Measurements from ENCODE around the gene CCDC116.

The CCDC116 gene

DNA sequence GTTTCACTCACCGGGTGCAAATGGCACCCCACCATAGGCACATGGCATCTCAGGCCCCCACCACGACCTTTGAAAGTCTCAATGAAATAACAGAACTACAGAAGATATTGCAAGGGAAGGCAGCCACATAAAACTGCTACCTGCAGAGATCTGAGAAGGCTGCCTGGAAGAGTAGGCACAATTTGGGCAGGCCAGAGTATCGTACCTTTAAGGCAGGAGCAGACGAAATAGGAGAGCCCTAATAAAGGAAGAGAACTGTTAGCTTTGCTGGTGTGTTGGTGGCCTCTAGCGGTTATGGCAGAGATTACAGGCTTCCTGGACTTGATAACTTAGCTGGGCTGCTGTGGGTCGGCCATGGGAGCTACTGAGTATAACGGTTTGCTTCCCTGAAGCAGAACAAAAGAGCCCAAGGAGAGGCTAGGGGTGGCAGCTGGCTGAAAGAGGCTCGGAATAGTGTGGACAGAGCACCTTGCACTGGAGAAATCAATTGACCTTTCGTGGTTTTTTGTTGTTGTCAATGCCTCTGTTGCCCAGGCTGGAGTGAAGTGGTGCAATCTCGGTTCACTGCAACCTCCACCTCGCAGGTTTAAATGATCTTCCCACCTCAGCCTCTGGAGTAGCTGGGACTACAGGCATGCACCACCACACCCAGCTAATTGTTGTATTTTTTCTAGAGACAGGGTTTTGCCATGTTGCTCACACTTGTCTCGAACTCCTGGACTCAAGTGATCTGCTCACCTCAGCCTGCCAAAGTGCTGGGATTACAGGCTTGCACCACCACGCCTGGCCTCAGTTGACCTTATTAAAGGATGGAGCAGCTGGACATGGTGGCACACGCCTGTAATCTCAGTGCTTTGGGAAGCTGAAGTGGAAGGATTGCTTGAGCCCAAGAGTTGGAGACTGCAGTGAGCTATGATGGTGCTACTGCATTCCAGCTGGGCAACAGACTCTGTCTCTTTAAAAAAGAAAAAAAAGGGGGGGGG, 14.3 kb downstream of the CCDC116 start:
- H2AK5ac ChIP-seq (ENCODE audit: low read depth, low read length) = peak overlapping the region; percentile 56
- H4K8ac ChIP-seq (ENCODE audit: low read depth, low read length) = peak overlapping the region; percentile 65
- H3K9me3 ChIP-seq (replicated peaks in 1 of 2; ENCODE audit: control insufficient read depth in 2 of 2, insufficient read depth in 1 of 2, low read depth in 1 of 2, low read length in 2 of 2) = no peaks in the 10 kb centered on the region
- no peak overlapping the region for H2BK15ac ChIP-seq (ENCODE audit: low read length)
- H3K27ac ChIP-seq (replicated peaks; ENCODE audit: low read length) = peak overlapping the region; percentile 36
- no peak overlapping the region for H2AFZ ChIP-seq (ENCODE audit: low read length)
- no peak overlapping the region for H3K9ac ChIP-seq (ENCODE audit: low read depth, low read length, poor library complexity)
- H3K79me1 ChIP-seq (ENCODE audit: low read depth, low read length) = peaks cover 11% of the 10 kb centered on the region
- no peak overlapping the region for H3K4me3 ChIP-seq (ENCODE audit: low read length in 2 of 2)
- no peak overlapping the region for H4K91ac ChIP-seq (ENCODE audit: low read depth, low read length, poor library complexity)
- H2BK5ac ChIP-seq (ENCODE audit: low read length) = peak overlapping the region; percentile 11
- H2BK120ac ChIP-seq (ENCODE audit: low read depth, low read length) = no peak overlapping the region
- H3K14ac ChIP-seq (ENCODE audit: low read length) = no peak overlapping the region
- H3K18ac ChIP-seq (ENCODE audit: low read length) = no peak overlapping the region
- H3K23ac ChIP-seq (ENCODE audit: low read depth, low read length, poor library complexity) = peak overlapping the region; percentile 3
- no peak overlapping the region for H2BK12ac ChIP-seq (ENCODE audit: low read length)
- peak; percentile 78 for DNase-seq (ENCODE audit: low spot score)
- WGBS, 2 donors (ENCODE audit: extremely low coverage in 2 of 2, insufficient read length in 2 of 2, insufficient replicate concordance in 1 of 2) = no CpG with 5 or more reads among the region's 14 CpGs
- peak overlapping the region; percentile 11 for H3K4me2 ChIP-seq (ENCODE audit: insufficient read depth, low read length, poor library complexity, severe bottlenecking)
- peaks cover 21 to 47% of the 10 kb centered on the region in 2 donors for H3K36me3 ChIP-seq (replicated peaks in 1 of 2; ENCODE audit: control insufficient read depth in 2 of 2, insufficient read depth in 2 of 2, low read length in 2 of 2)
- peak overlapping the region; percentile 66 for H3K4ac ChIP-seq (ENCODE audit: low read length)
- H3K4me1 ChIP-seq (ENCODE audit: control insufficient read depth in 2 of 2, insufficient read depth in 1 of 2, low read depth in 1 of 2, low read length in 2 of 2) = peaks cover 13% of the 10 kb centered on the region in 2 donors
- no peaks in the 10 kb centered on the region for H3K27me3 ChIP-seq (ENCODE audit: control insufficient read depth in 3 of 3, insufficient read depth in 3 of 3, low read depth in 1 of 3, low read length in 3 of 3)

- no peak overlapping the region for H2BK5ac ChIP-seq (ENCODE audit: low read length)
- no peak overlapping the region for H3K27ac ChIP-seq (replicated peaks; ENCODE audit: low read length)
- H3K36me3 ChIP-seq (replicated peaks in 1 of 2; ENCODE audit: control insufficient read depth in 2 of 2, insufficient read depth in 2 of 2, low read length in 2 of 2) = peaks cover 27 to 53% of the 10 kb centered on the region in 2 donors
- H3K27me3 ChIP-seq (ENCODE audit: control insufficient read depth in 3 of 3, insufficient read depth in 3 of 3, low read depth in 1 of 3, low read length in 3 of 3) = no peaks in the 10 kb centered on the region
- no peak overlapping the region for H2AFZ ChIP-seq (ENCODE audit: low read length)
- no peak overlapping the region for H3K18ac ChIP-seq (ENCODE audit: low read length)
- H3K4me2 ChIP-seq (ENCODE audit: insufficient read depth, low read length, poor library complexity, severe bottlenecking) = peak overlapping the region; percentile 80
- H2BK12ac ChIP-seq (ENCODE audit: low read length) = no peak overlapping the region
- H3K4me3 ChIP-seq (ENCODE audit: low read length in 2 of 2) = peak overlapping the region in 1 of 2 donors; percentile 98
- no peak for DNase-seq (ENCODE audit: low spot score)
- no peak overlapping the region for H4K8ac ChIP-seq (ENCODE audit: low read depth, low read length)
- no peak overlapping the region for H3K14ac ChIP-seq (ENCODE audit: low read length)
- H2AK5ac ChIP-seq (ENCODE audit: low read depth, low read length) = no peak overlapping the region
- H3K4me1 ChIP-seq (ENCODE audit: control insufficient read depth in 2 of 2, insufficient read depth in 1 of 2, low read depth in 1 of 2, low read length in 2 of 2) = peaks cover 22 to 28% of the 10 kb centered on the region in 2 donors
- no peak overlapping the region for H4K91ac ChIP-seq (ENCODE audit: low read depth, low read length, poor library complexity)
- H3K23ac ChIP-seq (ENCODE audit: low read depth, low read length, poor library complexity) = no peak overlapping the region
- no peak overlapping the region for H3K9ac ChIP-seq (ENCODE audit: low read depth, low read length, poor library complexity)
- no peak overlapping the region for H2BK15ac ChIP-seq (ENCODE audit: low read length)
- no CpG with 5 or more reads among the region's 7 CpGs for WGBS, 2 donors (ENCODE audit: extremely low coverage in 2 of 2, insufficient read length in 2 of 2, insufficient replicate concordance in 1 of 2)
- peaks cover 20% of the 10 kb centered on the region for H3K79me1 ChIP-seq (ENCODE audit: low read depth, low read length)
- H2BK120ac ChIP-seq (ENCODE audit: low read depth, low read length) = no peak overlapping the region
- no peak overlapping the region for H3K4ac ChIP-seq (ENCODE audit: low read length)
- no peaks in the 10 kb centered on the region for H3K9me3 ChIP-seq (replicated peaks in 1 of 2; ENCODE audit: control insufficient read depth in 2 of 2, insufficient read depth in 1 of 2, low read depth in 1 of 2, low read length in 2 of 2)
Measured at GRCh38 chr22:21650280-21650679, 17.7 kb downstream of the CCDC116 start.

DNA sequence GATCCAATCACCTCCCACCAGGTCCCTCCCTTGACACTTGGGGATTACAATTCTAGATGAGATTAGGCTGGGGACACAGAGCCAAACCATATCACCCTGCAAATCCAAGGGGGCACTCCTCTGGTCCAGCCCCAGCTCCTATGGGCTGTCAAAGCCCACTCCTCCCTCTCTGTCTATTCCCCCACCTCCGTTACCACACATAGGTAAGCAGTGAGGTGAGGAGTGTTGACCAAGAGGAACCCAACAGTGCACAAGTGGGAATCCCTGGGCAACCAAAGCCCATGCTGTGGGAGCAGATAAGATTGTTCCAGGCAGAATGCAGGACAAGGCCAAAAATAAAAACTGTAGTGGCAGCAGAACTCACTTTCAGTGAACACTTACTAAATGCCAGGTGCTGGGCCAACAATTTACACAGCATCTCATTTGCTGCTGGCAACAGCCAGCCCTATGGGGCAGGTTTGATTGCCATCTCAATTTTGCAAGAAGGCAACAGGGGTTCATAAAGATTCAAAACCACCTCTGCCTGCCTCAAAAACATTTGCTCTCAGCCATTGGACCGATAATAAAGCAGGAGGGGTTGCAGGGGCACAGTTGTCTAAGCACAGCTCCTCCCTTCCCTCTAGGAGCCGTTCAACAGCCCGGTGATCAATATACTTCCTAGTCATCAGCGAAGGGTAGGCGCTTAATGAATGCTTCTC, 18.4 kb downstream of the CCDC116 start:
- peaks cover 29 to 54% of the 10 kb centered on the region in 2 donors for H3K36me3 ChIP-seq (replicated peaks in 1 of 2; ENCODE audit: control insufficient read depth in 2 of 2, insufficient read depth in 2 of 2, low read length in 2 of 2)
- peak overlapping the region; percentile 80 for H3K4me2 ChIP-seq (ENCODE audit: insufficient read depth, low read length, poor library complexity, severe bottlenecking)
- no peak overlapping the region for H4K8ac ChIP-seq (ENCODE audit: low read depth, low read length)
- H3K79me1 ChIP-seq (ENCODE audit: low read depth, low read length) = peaks cover 20% of the 10 kb centered on the region
- H3K4me1 ChIP-seq (ENCODE audit: control insufficient read depth in 2 of 2, insufficient read depth in 1 of 2, low read depth in 1 of 2, low read length in 2 of 2) = peaks cover 22 to 28% of the 10 kb centered on the region in 2 donors
- H2AK5ac ChIP-seq (ENCODE audit: low read depth, low read length) = peak overlapping the region; percentile 85
- H3K14ac ChIP-seq (ENCODE audit: low read length) = no peak overlapping the region
- H3K9ac ChIP-seq (ENCODE audit: low read depth, low read length, poor library complexity) = peak overlapping the region; percentile 82
- peak overlapping the region; percentile 90 for H2BK15ac ChIP-seq (ENCODE audit: low read length)
- H3K27me3 ChIP-seq (ENCODE audit: control insufficient read depth in 3 of 3, insufficient read depth in 3 of 3, low read depth in 1 of 3, low read length in 3 of 3) = no peaks in the 10 kb centered on the region
- H2BK120ac ChIP-seq (ENCODE audit: low read depth, low read length) = peak overlapping the region; percentile 96
- H3K18ac ChIP-seq (ENCODE audit: low read length) = peak overlapping the region; percentile 94
- H2AFZ ChIP-seq (ENCODE audit: low read length) = peak overlapping the region; percentile 91
- H2BK5ac ChIP-seq (ENCODE audit: low read length) = peak overlapping the region; percentile 100
- H3K4me3 ChIP-seq (ENCODE audit: low read length in 2 of 2) = peak overlapping the region; percentile 83 to 98
- no peak for DNase-seq (ENCODE audit: low spot score)
- H4K91ac ChIP-seq (ENCODE audit: low read depth, low read length, poor library complexity) = peak overlapping the region; percentile 40
- no peak overlapping the region for H2BK12ac ChIP-seq (ENCODE audit: low read length)
- WGBS, 2 donors (ENCODE audit: extremely low coverage in 2 of 2, insufficient read length in 2 of 2, insufficient replicate concordance in 1 of 2) = no CpG with 5 or more reads among the region's 6 CpGs
- H3K23ac ChIP-seq (ENCODE audit: low read depth, low read length, poor library complexity) = peak overlapping the region; percentile 100
- peak overlapping the region; percentile 98 for H3K27ac ChIP-seq (replicated peaks; ENCODE audit: low read length)
- no peaks in the 10 kb centered on the region for H3K9me3 ChIP-seq (replicated peaks in 1 of 2; ENCODE audit: control insufficient read depth in 2 of 2, insufficient read depth in 1 of 2, low read depth in 1 of 2, low read length in 2 of 2)
- peak overlapping the region; percentile 42 for H3K4ac ChIP-seq (ENCODE audit: low read length)
